Prostate gland (tissue), 2 donors: Measurements from ENCODE around the gene TBC1D22A.

ENCODE experiments used
- POLR2A ChIP-seq: fragments of 450-650 bp; IDR thresholded peaks from one replicate; pipeline ENCODE4 v1.6.1; 2016; ENCODE audit warnings: antibody characterized with exemption, mild to moderate bottlenecking
- POLR2AphosphoS5 ChIP-seq: sonication (generic); formaldehyde crosslinking; IDR thresholded peaks from one replicate; pipeline ENCODE4 v1.6.1; 2017; ENCODE audit warnings: antibody characterized with exemption
- TF ChIP-seq, protein P1 (sequence below), 4 experiments: fragments of 200-600 bp in 2 of 4; fragments of 450-650 bp in 2 of 4; sonication (generic) in 2 of 4; IDR thresholded peaks; 1 replicate in 3 of 4; 2 replicates in 1 of 4; pipeline ENCODE4 v1.5.1; 2016 to 2019; ENCODE audit warnings: antibody characterized with exemption in 4 of 4, mild to moderate bottlenecking in 2 of 4, moderate library complexity in 2 of 4

DNA sequence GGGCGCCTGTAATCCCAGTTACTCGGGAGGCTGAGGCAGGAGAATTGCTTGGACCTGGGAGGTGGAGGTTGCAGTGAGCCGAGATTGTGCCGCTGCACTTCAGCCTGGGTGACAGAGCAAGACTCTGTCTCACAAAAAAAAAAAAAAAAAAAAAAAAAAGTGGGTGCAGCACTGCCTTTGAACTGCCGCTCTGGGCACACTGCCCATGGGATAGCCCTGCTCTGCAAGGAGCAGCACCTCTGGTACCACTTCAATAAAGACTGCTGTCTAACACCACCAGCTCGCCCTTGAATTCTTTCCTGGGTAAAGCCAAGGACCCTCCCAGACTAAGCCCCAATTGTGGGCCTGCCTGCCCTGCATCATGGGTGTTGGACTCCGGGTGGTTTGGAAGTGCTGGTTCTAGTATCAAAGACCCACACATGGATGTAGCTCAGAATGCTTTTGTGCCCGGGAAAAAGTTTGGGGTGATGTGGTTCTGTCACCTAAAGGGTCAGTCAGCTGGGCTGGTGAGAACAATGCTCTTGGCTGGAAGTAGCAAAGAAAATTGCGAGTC, 444.3 kb downstream of the TBC1D22A start:
- TF ChIP-seq, protein P1, sequence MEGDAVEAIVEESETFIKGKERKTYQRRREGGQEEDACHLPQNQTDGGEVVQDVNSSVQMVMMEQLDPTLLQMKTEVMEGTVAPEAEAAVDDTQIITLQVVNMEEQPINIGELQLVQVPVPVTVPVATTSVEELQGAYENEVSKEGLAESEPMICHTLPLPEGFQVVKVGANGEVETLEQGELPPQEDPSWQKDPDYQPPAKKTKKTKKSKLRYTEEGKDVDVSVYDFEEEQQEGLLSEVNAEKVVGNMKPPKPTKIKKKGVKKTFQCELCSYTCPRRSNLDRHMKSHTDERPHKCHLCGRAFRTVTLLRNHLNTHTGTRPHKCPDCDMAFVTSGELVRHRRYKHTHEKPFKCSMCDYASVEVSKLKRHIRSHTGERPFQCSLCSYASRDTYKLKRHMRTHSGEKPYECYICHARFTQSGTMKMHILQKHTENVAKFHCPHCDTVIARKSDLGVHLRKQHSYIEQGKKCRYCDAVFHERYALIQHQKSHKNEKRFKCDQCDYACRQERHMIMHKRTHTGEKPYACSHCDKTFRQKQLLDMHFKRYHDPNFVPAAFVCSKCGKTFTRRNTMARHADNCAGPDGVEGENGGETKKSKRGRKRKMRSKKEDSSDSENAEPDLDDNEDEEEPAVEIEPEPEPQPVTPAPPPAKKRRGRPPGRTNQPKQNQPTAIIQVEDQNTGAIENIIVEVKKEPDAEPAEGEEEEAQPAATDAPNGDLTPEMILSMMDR (IDR thresholded peaks at IDR 0.05): no peak
- no peak for TF ChIP-seq POLR2A
- no peak for TF ChIP-seq POLR2AphosphoS5
